SK-N-SH (cell line): Measurements from ENCODE around the gene MMP21. TPM values are rescaled to one million over a fixed set of nuclear protein-coding genes. Genes with fewer than 3 reads are reported as not detected.

Experiments
- CTCF ChIA-PET: fragments of 300-600, 350-600 bp; formaldehyde crosslinking; extraction: SDS; loops from one replicate; lab custom pipeline; 2021; lab: Yijun Ruan, JAX
- POLR2A ChIA-PET: fragments of 350-600 bp; sonication (Branson Sonifier 250); formaldehyde crosslinking; extraction: SDS; loops from one replicate; lab custom pipeline; 2020; ENCODE audit warnings: antibody characterized with exemption, inconsistent platforms; lab: Yijun Ruan, JAX
- DNase-seq: peaks from one replicate; pipeline ENCODE4 v3.0.0; 2012
- H2AFZ ChIP-seq: fragments of 200-600 bp; sonication (generic); 2 replicates; pipeline ENCODE4 v1.8.1; 2016; ENCODE audit warnings: antibody characterized with exemption, mild to moderate bottlenecking, low read depth
- H3F3A ChIP-seq: fragments of 200-600 bp; sonication (generic); replicated peaks from 2 replicates; pipeline ENCODE3; 2016; ENCODE audit warnings: antibody characterized with exemption, mild to moderate bottlenecking; ENCODE audit not compliant: insufficient read depth
- H3K27ac ChIP-seq, 2 experiments: fragments of 200-500 bp in 1 of 2; fragments of 200-600 bp in 1 of 2; sonication (Bioruptor generic) in 1 of 2; sonication (generic), shearing (Covaris generic) in 1 of 2; 2 replicates each; pipeline versions ENCODE4 v1.5.1 to v1.6.1; 2014 to 2016; ENCODE audit warnings: low read depth in 2 of 2, inconsistent platforms in 1 of 2, low read length in 1 of 2, mild to moderate bottlenecking in 1 of 2, mixed read lengths in 1 of 2
- H3K27me3 ChIP-seq: fragments of 200-600 bp; sonication (generic), shearing (Covaris generic); 2 replicates; pipeline ENCODE4 v1.6.1; 2016; ENCODE audit warnings: mixed run types; ENCODE audit not compliant: insufficient read depth
- H3K36me3 ChIP-seq, 2 experiments: fragments of 200-500 bp in 1 of 2; fragments of 200-600 bp in 1 of 2; sonication (Bioruptor generic) in 1 of 2; sonication (generic) in 1 of 2; replicated peaks in 1 of 2; 2 replicates each; pipeline versions ENCODE3 to v1.5.1; 2014 to 2016; ENCODE audit warnings: low read length in 1 of 2, mild to moderate bottlenecking in 1 of 2; ENCODE audit not compliant: insufficient read depth in 2 of 2, control insufficient read depth in 1 of 2
- H3K4me1 ChIP-seq, 2 experiments: fragments of 200-500 bp in 1 of 2; fragments of 200-600 bp in 1 of 2; sonication (Bioruptor generic) in 1 of 2; sonication (generic), shearing (Covaris generic) in 1 of 2; 2 replicates each; pipeline versions ENCODE4 v1.5.1 to v1.6.1; 2014 to 2016; ENCODE audit warnings: low read depth in 1 of 2, low read length in 1 of 2, mixed run types in 1 of 2; ENCODE audit not compliant: insufficient read depth in 2 of 2, control insufficient read depth in 1 of 2
- H3K4me2 ChIP-seq: fragments of 200-600 bp; sonication (generic), shearing (Covaris generic); 2 replicates; pipeline ENCODE4 v1.6.1; 2017; ENCODE audit warnings: mixed run types
- H3K4me3 ChIP-seq, 2 experiments: fragments of 200-500 bp in 1 of 2; fragments of 200-600 bp in 1 of 2; sonication (Bioruptor generic) in 1 of 2; sonication (generic), shearing (Covaris generic) in 1 of 2; 2 replicates each; pipeline versions ENCODE4 v1.5.1 to v1.8.1; 2014 to 2016; ENCODE audit warnings: low read depth in 2 of 2, inconsistent platforms in 1 of 2, low read length in 1 of 2, mild to moderate bottlenecking in 1 of 2, mixed read lengths in 1 of 2, moderate library complexity in 1 of 2
- H3K79me2 ChIP-seq: fragments of 200-600 bp; sonication (generic); 2 replicates; pipeline ENCODE4 v1.8.1; 2017; ENCODE audit warnings: mild to moderate bottlenecking; ENCODE audit not compliant: insufficient read depth
- H3K9ac ChIP-seq: fragments of 200-600 bp; sonication (generic); 2 replicates; pipeline ENCODE4 v1.6.1; 2017; ENCODE audit warnings: mixed run types
- H3K9me2 ChIP-seq: fragments of 200-600 bp; sonication (generic); 2 replicates; pipeline ENCODE4 v1.6.1; 2017; ENCODE audit warnings: mixed run types
- H3K9me3 ChIP-seq: fragments of 200-600 bp; sonication (generic); 2 replicates; pipeline ENCODE4 v1.6.1; 2017; ENCODE audit warnings: mixed run types, mild to moderate bottlenecking, moderate library complexity
- H4K20me1 ChIP-seq: fragments of 200-600 bp; sonication (generic); 2 replicates; pipeline ENCODE4 v1.6.1; 2017; ENCODE audit warnings: mild to moderate bottlenecking, mixed run types; ENCODE audit not compliant: insufficient read depth
- CHD2 ChIP-seq: fragments of 150-350 bp; IDR thresholded peaks from 2 replicates; pipeline ENCODE4 v1.6.1; 2018; ENCODE audit warnings: low read length; ENCODE audit not compliant: partially characterized antibody
- EZH2phosphoT487 ChIP-seq: fragments of 200-600 bp; sonication (generic); IDR thresholded peaks from 2 replicates; pipeline ENCODE4 v1.6.1; 2017; ENCODE audit warnings: low read depth, mixed run types, mild to moderate bottlenecking, antibody characterized with exemption, moderate library complexity, borderline replicate concordance
- FOXJ3 ChIP-seq: sonication (generic); formaldehyde crosslinking; IDR thresholded peaks from 2 replicates; pipeline ENCODE4 v1.5.1; 2020; ENCODE audit warnings: mild to moderate bottlenecking, missing genetic modification reagents
- FOXM1 ChIP-seq: IDR thresholded peaks from 2 replicates; pipeline ENCODE4 v1.4.0; 2012; ENCODE audit warnings: low read depth, mild to moderate bottlenecking
- GABPA ChIP-seq: IDR thresholded peaks from 2 replicates; pipeline ENCODE4 v1.4.0; 2012; ENCODE audit warnings: low read depth, mild to moderate bottlenecking
- GATA2 ChIP-seq: sonication (generic); formaldehyde crosslinking; IDR thresholded peaks from 2 replicates; pipeline ENCODE4 v1.5.0; 2020; ENCODE audit warnings: mild to moderate bottlenecking, missing genetic modification reagents
- MEF2A ChIP-seq: IDR thresholded peaks from 2 replicates; pipeline ENCODE4 v1.4.0; 2012; ENCODE audit warnings: low read depth, borderline replicate concordance
- MXI1 ChIP-seq: IDR thresholded peaks from 2 replicates; pipeline ENCODE4 v1.6.1; 2012; ENCODE audit warnings: mild to moderate bottlenecking, low read depth, low read length, improper control_type of control experiment
- NFIC ChIP-seq: IDR thresholded peaks from 2 replicates; pipeline ENCODE4 v1.4.0; 2012; ENCODE audit warnings: borderline replicate concordance
- NRF1 ChIP-seq: IDR thresholded peaks from 2 replicates; pipeline ENCODE4 v1.6.1; 2012; ENCODE audit warnings: low read depth, mild to moderate bottlenecking, low read length
- POLR2AphosphoS5 ChIP-seq: IDR thresholded peaks from 2 replicates; pipeline ENCODE4 v1.6.1; 2012; ENCODE audit warnings: low read depth, low read length
- RCOR1 ChIP-seq: fragments of 150-350 bp; IDR thresholded peaks from 2 replicates; pipeline ENCODE4 v1.6.1; 2017; ENCODE audit warnings: antibody characterized with exemption, low read length
- SIN3A ChIP-seq: IDR thresholded peaks from 2 replicates; pipeline ENCODE4 v1.6.1; 2012; ENCODE audit warnings: low read depth, mild to moderate bottlenecking, low read length, moderate library complexity, borderline replicate concordance
- TAF1 ChIP-seq: IDR thresholded peaks from 2 replicates; pipeline ENCODE4 v1.6.1; 2012; ENCODE audit warnings: low read depth, mild to moderate bottlenecking, low read length, moderate library complexity, borderline replicate concordance
- TCF12 ChIP-seq: IDR thresholded peaks from 2 replicates; pipeline ENCODE4 v1.4.0; 2012
- WGBS: methylation state at CpG from one replicate; pipeline ENCODE4 v1.1.6; 2017; ENCODE audit warnings: low lambda C conversion rate; 5-methylcytosine and 5-hydroxymethylcytosine counted together
- polyA plus RNA-seq, 3 experiments: library from polyadenylated mRNA; depleted of rRNA; stranded (reverse); fragments of >200 nt; gene quantifications; 2 replicates each; pipeline ENCODE4 v1.2.3, GENCODE V29; 2012
- TF ChIP-seq, protein P1 (sequence below): fragments of 150-350 bp; IDR thresholded peaks from 2 replicates; pipeline ENCODE4 v1.6.1; 2016; ENCODE audit warnings: mild to moderate bottlenecking, low read depth, low read length
- TF ChIP-seq, protein P2 (sequence below): IDR thresholded peaks from 2 replicates; pipeline ENCODE4; 2012
- TF ChIP-seq, protein P3 (sequence below): fragments of 150-350 bp; IDR thresholded peaks from 2 replicates; pipeline ENCODE4 v1.6.1; 2017; ENCODE audit warnings: antibody characterized with exemption, low read length, low read depth, borderline replicate concordance
- TF ChIP-seq, protein P4 (sequence below): IDR thresholded peaks from 2 replicates; pipeline ENCODE4 v1.4.0; 2012; ENCODE audit warnings: low read depth, borderline replicate concordance

MMP21 gene
- polyA plus RNA-seq, 1 of the 3 experiments (the other 2 are of a cell fraction) = 0.02 TPM

DNA sequence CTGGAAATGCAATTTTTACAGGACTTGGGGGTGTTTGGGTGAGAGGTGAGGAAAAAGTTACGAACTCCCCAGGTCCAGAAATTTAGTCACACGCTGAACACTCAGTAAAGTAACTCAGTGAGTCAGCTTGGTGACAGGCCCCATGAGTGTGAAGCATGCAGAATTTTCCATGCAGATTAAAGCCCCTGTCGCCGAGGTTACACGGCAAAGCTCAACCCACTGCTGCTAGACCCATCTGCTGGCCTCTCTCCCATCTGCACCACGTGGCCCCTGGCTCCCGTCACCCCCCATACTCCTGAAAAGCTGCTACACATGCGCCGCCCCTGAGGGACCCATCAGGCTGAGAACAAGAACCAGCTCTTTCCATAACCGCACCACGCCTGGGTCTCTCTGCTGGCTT, 7.0 kb upstream of the MMP21 start (continued):
- TF ChIP-seq, protein P1, sequence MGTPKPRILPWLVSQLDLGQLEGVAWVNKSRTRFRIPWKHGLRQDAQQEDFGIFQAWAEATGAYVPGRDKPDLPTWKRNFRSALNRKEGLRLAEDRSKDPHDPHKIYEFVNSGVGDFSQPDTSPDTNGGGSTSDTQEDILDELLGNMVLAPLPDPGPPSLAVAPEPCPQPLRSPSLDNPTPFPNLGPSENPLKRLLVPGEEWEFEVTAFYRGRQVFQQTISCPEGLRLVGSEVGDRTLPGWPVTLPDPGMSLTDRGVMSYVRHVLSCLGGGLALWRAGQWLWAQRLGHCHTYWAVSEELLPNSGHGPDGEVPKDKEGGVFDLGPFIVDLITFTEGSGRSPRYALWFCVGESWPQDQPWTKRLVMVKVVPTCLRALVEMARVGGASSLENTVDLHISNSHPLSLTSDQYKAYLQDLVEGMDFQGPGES = no peak
- TF ChIP-seq, protein P2, sequence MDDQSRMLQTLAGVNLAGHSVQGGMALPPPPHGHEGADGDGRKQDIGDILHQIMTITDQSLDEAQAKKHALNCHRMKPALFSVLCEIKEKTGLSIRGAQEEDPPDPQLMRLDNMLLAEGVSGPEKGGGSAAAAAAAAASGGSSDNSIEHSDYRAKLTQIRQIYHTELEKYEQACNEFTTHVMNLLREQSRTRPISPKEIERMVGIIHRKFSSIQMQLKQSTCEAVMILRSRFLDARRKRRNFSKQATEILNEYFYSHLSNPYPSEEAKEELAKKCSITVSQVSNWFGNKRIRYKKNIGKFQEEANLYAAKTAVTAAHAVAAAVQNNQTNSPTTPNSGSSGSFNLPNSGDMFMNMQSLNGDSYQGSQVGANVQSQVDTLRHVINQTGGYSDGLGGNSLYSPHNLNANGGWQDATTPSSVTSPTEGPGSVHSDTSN = no peak
- TF ChIP-seq FOXM1 (no peak), POLR2AphosphoS5 (no peak), EZH2phosphoT487 (no peak), TCF12 (no peak), MXI1 (no peak), MEF2A (no peak)

DNA sequence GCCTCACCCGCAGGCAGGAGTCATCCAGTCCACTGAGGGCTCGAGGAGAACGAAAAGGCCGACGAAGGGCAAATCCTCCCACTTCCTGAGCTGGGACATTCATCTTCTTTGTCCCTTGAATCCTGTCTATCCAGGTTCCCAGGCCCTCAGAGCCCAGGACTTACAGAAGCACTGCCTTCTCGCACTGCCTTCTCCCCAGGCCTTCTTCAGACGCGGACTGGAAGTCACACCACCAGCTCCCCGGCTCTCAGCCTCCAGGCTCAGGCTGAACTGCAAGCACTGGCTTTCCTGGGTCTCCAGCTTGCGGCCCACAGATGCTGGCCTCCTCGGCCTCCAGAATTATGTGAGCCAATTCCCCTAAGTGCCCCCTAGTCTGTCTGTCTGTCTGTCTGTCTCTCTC, 6.4 kb upstream of the MMP21 start:
- 90% methylated on average over 8 of the region's 11 CpGs for WGBS
- CTCF ChIA-PET = no interaction called here
- Histone ChIP-seq H3K27me3 (no peaks in the 10 kb centered on the region), H3K9me2 (no peaks in the 10 kb centered on the region), H3K9me3 (no peaks in the 10 kb centered on the region), H3K27ac (no peak overlapping the region), H3K79me2 (no peaks in the 10 kb centered on the region), H3K4me2 (no peak overlapping the region), H3K9ac (no peak overlapping the region), H3F3A (no peaks in the 10 kb centered on the region), H2AFZ (no peak overlapping the region), H3K36me3 (no peaks in the 10 kb centered on the region), H4K20me1 (no peaks in the 10 kb centered on the region), H3K4me1 (no peaks in the 10 kb centered on the region), H3K4me3 (no peak overlapping the region)
- TF ChIP-seq, protein P3, sequence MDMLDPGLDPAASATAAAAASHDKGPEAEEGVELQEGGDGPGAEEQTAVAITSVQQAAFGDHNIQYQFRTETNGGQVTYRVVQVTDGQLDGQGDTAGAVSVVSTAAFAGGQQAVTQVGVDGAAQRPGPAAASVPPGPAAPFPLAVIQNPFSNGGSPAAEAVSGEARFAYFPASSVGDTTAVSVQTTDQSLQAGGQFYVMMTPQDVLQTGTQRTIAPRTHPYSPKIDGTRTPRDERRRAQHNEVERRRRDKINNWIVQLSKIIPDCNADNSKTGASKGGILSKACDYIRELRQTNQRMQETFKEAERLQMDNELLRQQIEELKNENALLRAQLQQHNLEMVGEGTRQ = no peak
- TF ChIP-seq TAF1 (no peak), CHD2 (no peak), FOXM1 (no peak), NFIC (no peak)
- POLR2A ChIA-PET = no interaction called here
- no peak for DNase-seq

DNA sequence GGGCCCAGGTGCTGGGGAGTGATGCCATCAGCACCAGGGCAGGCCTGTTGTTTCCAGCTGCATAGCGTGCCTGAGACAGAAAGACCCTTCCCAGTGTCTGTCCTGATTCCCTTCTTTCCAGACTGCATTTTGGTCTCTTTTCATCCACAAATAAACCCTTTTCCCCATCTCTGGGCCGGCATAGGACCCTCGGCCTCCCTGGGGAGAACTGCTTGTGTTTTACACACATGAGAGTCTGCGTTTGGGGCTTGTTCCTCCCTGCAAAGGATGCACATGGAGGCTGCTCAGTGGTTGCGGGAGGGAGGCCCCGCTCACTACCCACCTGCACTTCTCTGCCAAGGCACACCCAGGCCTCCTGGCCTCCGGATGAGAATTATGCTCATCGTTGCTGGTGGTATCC, 5.8 kb upstream of the MMP21 start:
- WGBS = 82% methylated on average over 8 of the region's 8 CpGs
- ChIA-PET POLR2A (no interaction called here), CTCF (interaction anchor here (1.4 kb wide), 1 partner anchor 11 kb away, joined by 5 read pairs; no protein-coding TSS in a partner anchor)
- TF ChIP-seq GATA2 (CRISPR knock-in tag) = no peak
- TF ChIP-seq CHD2 = no peak
- TF ChIP-seq NRF1 = no peak
- TF ChIP-seq RCOR1 = no peak
- no peak for TF ChIP-seq TAF1
- TF ChIP-seq FOXJ3 (CRISPR knock-in tag) = no peak
- TF ChIP-seq, protein P1 = no peak
- no peak for TF ChIP-seq MXI1
- no peak for TF ChIP-seq SIN3A
- TF ChIP-seq, protein P3 = no peak
- TF ChIP-seq GABPA = no peak
- TF ChIP-seq, protein P4, sequence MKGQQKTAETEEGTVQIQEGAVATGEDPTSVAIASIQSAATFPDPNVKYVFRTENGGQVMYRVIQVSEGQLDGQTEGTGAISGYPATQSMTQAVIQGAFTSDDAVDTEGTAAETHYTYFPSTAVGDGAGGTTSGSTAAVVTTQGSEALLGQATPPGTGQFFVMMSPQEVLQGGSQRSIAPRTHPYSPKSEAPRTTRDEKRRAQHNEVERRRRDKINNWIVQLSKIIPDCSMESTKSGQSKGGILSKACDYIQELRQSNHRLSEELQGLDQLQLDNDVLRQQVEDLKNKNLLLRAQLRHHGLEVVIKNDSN = no peak

More for the DNA sequence above, 5.8 kb upstream of the MMP21 start:
- no peak overlapping the region for H3K4me2 ChIP-seq
- DNase-seq = no peak
- H3K9me3 ChIP-seq = no peaks in the 10 kb centered on the region
- H3K27me3 ChIP-seq = no peaks in the 10 kb centered on the region
- no peaks in the 10 kb centered on the region for H3K79me2 ChIP-seq
- H3K27ac ChIP-seq = no peak overlapping the region
- no peaks in the 10 kb centered on the region for H3K4me1 ChIP-seq
- no peaks in the 10 kb centered on the region for H3K9me2 ChIP-seq
- no peaks in the 10 kb centered on the region for H3K36me3 ChIP-seq
- H3K9ac ChIP-seq = no peak overlapping the region
- H3K4me3 ChIP-seq = no peak overlapping the region
- H2AFZ ChIP-seq = no peak overlapping the region
- no peaks in the 10 kb centered on the region for H3F3A ChIP-seq
- no peaks in the 10 kb centered on the region for H4K20me1 ChIP-seq
